SU-DHL-6 (cell line): ENCODE data around the gene DMD.

ENCODE experiments used
- CTCF ChIP-seq: fragments of 200-600 bp; sonication (generic); IDR thresholded peaks from one replicate; pipeline ENCODE4 v1.5.1; 2017; ENCODE audit warnings: antibody characterized with exemption, mild to moderate bottlenecking, low read length, moderate library complexity; ENCODE audit not compliant: insufficient read depth, poor library complexity, severe bottlenecking
- EZH2phosphoT487 ChIP-seq: fragments of 200-600 bp; sonication (generic), shearing (Covaris generic); conservative IDR thresholded peaks from 2 replicates; pipeline ENCODE4 v1.6.1; 2018; ENCODE audit warnings: mild to moderate bottlenecking, antibody characterized with exemption, low read length, moderate library complexity, mixed read lengths

- TF ChIP-seq CTCF = no peak
- no peak for TF ChIP-seq EZH2phosphoT487
Observed at GRCh38 chrX:32852203-32852602, 359.1 kb downstream of the DMD start.
